Nephron progenitor cell (in vitro differentiated cells): Measurements from ENCODE around the gene MYLK.

Experiments
- DNase-seq: peaks from one replicate; pipeline ENCODE4 v3.0.0; 2021
- H3K27ac Mint-ChIP-seq: 2 replicates; pipeline ENCODE4 v1.8.0; 2021; ENCODE audit warnings: mild to moderate bottlenecking, moderate library complexity, mixed read lengths
- H3K27me3 Mint-ChIP-seq: 2 replicates; pipeline ENCODE4 v1.8.0; 2021; ENCODE audit warnings: mild to moderate bottlenecking, low read depth, mixed read lengths; ENCODE audit not compliant: poor library complexity
- H3K36me3 Mint-ChIP-seq: 2 replicates; pipeline ENCODE4 v1.8.0; 2021; ENCODE audit warnings: low read depth, mixed read lengths
- H3K4me1 Mint-ChIP-seq: 2 replicates; pipeline ENCODE4 v1.8.0; 2021; ENCODE audit warnings: mixed read lengths
- H3K4me3 Mint-ChIP-seq: 2 replicates; pipeline ENCODE4 v1.8.0; 2021; ENCODE audit warnings: mild to moderate bottlenecking, moderate library complexity, mixed read lengths
- H3K9me3 Mint-ChIP-seq: 2 replicates; pipeline ENCODE4 v1.8.0; 2021; ENCODE audit warnings: mild to moderate bottlenecking, moderate library complexity, mixed read lengths
- TF ChIP-seq, protein P1 (sequence below): fragments of 200-600 bp; sonication (generic); IDR thresholded peaks from 2 replicates; pipeline ENCODE4 v1.5.0; 2021; ENCODE audit warnings: antibody characterized with exemption

The MYLK gene

GRCh38 chr3:123872621-123873020 lies 11.5 kb downstream of the MYLK start:
- TF ChIP-seq, protein P1, sequence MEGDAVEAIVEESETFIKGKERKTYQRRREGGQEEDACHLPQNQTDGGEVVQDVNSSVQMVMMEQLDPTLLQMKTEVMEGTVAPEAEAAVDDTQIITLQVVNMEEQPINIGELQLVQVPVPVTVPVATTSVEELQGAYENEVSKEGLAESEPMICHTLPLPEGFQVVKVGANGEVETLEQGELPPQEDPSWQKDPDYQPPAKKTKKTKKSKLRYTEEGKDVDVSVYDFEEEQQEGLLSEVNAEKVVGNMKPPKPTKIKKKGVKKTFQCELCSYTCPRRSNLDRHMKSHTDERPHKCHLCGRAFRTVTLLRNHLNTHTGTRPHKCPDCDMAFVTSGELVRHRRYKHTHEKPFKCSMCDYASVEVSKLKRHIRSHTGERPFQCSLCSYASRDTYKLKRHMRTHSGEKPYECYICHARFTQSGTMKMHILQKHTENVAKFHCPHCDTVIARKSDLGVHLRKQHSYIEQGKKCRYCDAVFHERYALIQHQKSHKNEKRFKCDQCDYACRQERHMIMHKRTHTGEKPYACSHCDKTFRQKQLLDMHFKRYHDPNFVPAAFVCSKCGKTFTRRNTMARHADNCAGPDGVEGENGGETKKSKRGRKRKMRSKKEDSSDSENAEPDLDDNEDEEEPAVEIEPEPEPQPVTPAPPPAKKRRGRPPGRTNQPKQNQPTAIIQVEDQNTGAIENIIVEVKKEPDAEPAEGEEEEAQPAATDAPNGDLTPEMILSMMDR, result no peak
- Mint-ChIP-seq H3K9me3 (peaks cover 10% of the 10 kb centered on the region), H3K27ac (no peak overlapping the region), H3K4me3 (no peak overlapping the region), H3K27me3 (peaks cover 5% of the 10 kb centered on the region), H3K4me1 (peaks cover 5% of the 10 kb centered on the region), H3K36me3 (peaks cover 13% of the 10 kb centered on the region)
- DNase-seq, result no peak

DNA sequence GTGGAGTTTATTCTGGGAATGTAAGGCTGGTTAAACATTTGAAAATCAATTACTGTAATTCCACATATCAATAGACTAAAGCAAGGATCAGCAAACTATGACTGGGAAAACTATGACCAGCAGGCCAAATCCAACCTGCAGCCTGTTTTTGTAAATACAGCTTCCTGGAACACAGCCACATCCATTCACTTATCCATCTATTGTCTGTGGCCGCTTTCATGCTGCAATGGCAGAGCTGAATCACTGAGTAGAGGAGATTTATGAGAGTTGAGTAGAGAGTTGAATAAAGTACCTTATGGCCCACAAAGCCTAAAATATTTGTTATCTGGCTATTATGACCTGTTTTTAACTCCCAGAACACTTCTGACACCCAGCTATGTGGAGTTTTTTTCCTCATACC lies 12.2 kb downstream of the MYLK start:
- no peak for DNase-seq
- Mint-ChIP-seq H3K4me3 (no peak overlapping the region), H3K27me3 (peaks cover 6% of the 10 kb centered on the region), H3K27ac (no peak overlapping the region), H3K36me3 (peaks cover 13% of the 10 kb centered on the region), H3K9me3 (peaks cover 10% of the 10 kb centered on the region), H3K4me1 (peaks cover 2% of the 10 kb centered on the region)
- TF ChIP-seq, protein P1, result no peak

DNA sequence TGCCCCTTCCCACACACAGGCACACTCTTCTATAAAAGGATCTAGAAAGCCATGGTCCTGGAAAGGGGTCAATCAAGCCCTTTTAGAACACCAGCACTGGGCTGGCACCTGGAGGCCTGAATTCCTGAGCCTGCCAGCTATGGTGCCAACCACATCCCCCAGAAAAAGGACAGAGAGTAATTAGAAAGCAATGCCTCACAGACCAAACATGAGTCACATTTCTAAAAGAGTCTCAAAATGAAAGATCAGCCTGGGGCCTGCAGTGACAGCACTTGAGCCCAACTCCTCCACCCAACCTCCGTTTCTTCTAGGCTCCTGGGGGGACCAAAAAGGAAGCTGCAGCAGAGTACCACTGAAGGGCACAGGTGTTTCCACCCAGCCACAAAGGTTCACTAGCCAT lies 14.1 kb downstream of the MYLK start:
- Mint-ChIP-seq H3K27me3 (peaks cover 6% of the 10 kb centered on the region), H3K27ac (no peak overlapping the region), H3K36me3 (peaks cover 13% of the 10 kb centered on the region)

DNA sequence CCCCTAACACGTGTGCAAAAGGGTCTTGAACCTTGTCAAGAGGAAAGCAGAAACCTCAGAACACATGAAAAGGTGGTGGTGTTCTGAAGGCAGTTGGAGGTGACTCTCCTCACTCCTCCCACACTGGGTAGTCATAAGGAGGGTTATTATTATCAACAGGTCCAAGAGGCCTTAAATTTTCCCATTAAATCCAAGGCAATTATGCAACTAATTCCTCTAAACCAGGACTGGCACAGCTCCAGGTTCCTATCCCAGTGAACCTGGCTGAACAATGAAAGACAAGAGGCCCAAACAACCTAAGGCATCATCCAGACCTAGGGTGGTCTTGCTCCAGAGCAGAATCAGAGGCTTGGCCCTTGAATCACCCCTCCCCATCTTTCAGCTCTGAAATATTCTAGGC lies 15.0 kb downstream of the MYLK start:
- TF ChIP-seq, protein P1, result no peak
- no peak overlapping the region for H3K4me3 Mint-ChIP-seq
- H3K9me3 Mint-ChIP-seq, result peaks cover 11% of the 10 kb centered on the region
- H3K4me1 Mint-ChIP-seq, result no peaks in the 10 kb centered on the region
- DNase-seq, result no peak
- H3K27me3 Mint-ChIP-seq, result peaks cover 6% of the 10 kb centered on the region
- H3K36me3 Mint-ChIP-seq, result peaks cover 7% of the 10 kb centered on the region
- no peak overlapping the region for H3K27ac Mint-ChIP-seq

More for the DNA sequence above, 14.1 kb downstream of the MYLK start:
- H3K9me3 Mint-ChIP-seq, result peaks cover 10% of the 10 kb centered on the region
- DNase-seq, result no peak
- TF ChIP-seq, protein P1, result no peak
- H3K4me3 Mint-ChIP-seq, result no peak overlapping the region
- no peaks in the 10 kb centered on the region for H3K4me1 Mint-ChIP-seq

DNA sequence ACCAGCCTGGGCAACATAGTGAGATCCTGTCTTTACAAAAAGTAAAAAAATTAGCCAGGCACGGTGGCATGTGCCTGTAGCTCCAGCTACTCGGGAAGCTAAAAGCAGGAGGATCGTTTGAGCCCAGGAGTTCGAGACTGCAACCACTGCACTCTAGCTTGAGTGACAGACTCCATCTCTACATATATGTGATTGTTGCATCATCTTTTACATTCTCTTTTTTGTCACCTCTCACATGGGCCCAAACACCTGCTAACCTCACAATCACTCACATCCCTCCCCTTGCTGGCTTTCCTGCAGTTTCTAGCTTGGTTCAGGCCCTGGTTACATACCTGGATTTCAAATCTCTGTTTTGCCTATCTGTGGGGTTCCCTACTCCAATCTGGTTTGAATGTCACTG lies 19.4 kb downstream of the MYLK start:
- Mint-ChIP-seq H3K27me3 (peaks cover 6% of the 10 kb centered on the region), H3K9me3 (peaks cover 4% of the 10 kb centered on the region), H3K4me3 (no peak overlapping the region), H3K27ac (no peak overlapping the region), H3K36me3 (no peaks in the 10 kb centered on the region), H3K4me1 (no peaks in the 10 kb centered on the region)
- TF ChIP-seq, protein P1, result no peak
- no peak for DNase-seq

- DNase-seq, result no peak
- Mint-ChIP-seq H3K27ac (no peak overlapping the region), H3K36me3 (no peaks in the 10 kb centered on the region), H3K4me1 (no peaks in the 10 kb centered on the region), H3K4me3 (no peak overlapping the region), H3K9me3 (peaks cover 4% of the 10 kb centered on the region), H3K27me3 (no peaks in the 10 kb centered on the region)
- TF ChIP-seq, protein P1, result no peak
These were observed 22.0 kb downstream of the MYLK start for GRCh38 chr3:123862152-123862551.
